Dermis microvascular lymphatic vessel endothelial cell (primary cell): ENCODE results near the gene SOX6. TPM values are rescaled to one million over a fixed set of nuclear protein-coding genes. Genes with fewer than 3 reads are reported as not detected.
"Not testable (repeated sequence)": the region's sequence is repeated elsewhere in the genome, so short reads cannot be mapped to it uniquely, and the experiment has no call there.

ENCODE experiments used
- DNase-seq, 2 donors: peaks; one replicate each; pipeline versions ENCODE4 v3.0.0 to v3.0.0-alpha.2; 2010; ENCODE audit warnings: low read depth in 2 of 2
- total RNA-seq: library from RNA; depleted of rRNA; stranded (reverse); fragments of >200 nt; gene quantifications from 2 replicates; pipeline ENCODE4 v1.2.1, GENCODE V29; 2014

The SOX6 gene
- total RNA-seq, result under 0.01 TPM in 2 replicates

- DNase-seq, result no peak
Observed at GRCh38 chr11:16356057-16356760, at the start of gene SOX6. Gene SOX6, minus strand, starts transcription at chr11:16356546. Its CDS starts 15,298 bp downstream, at chr11:16341248.

- DNase-seq, result no peak
Observed at GRCh38 chr11:16404781-16405285, 48.5 kb upstream of the SOX6 start.

GRCh38 chr11:16403851-16404250 is 47.5 kb upstream of the SOX6 start:
- no peak for DNase-seq

GRCh38 chr11:16403448-16403803 is 47.1 kb upstream of the SOX6 start:
- no peak for DNase-seq

GRCh38 chr11:16402654-16403447 is 46.5 kb upstream of the SOX6 start:
- DNase-seq, result no peak

GRCh38 chr11:16397390-16397789 is 41.0 kb upstream of the SOX6 start:
- no peak for DNase-seq

GRCh38 chr11:16395601-16396000 is 39.3 kb upstream of the SOX6 start:
- DNase-seq, result no peak

GRCh38 chr11:16394947-16395346 is 38.6 kb upstream of the SOX6 start:
- no peak for DNase-seq

GRCh38 chr11:16393340-16393739 is 37.0 kb upstream of the SOX6 start:
- no peak for DNase-seq

GRCh38 chr11:16392616-16393015 is 36.3 kb upstream of the SOX6 start:
- no peak for DNase-seq

- DNase-seq, result not testable (repeated sequence)
Observed at GRCh38 chr11:16390826-16391225, 34.5 kb upstream of the SOX6 start.

- DNase-seq, result no peak
Observed at GRCh38 chr11:16385099-16385498, 28.8 kb upstream of the SOX6 start.

GRCh38 chr11:16382638-16383380 is 26.5 kb upstream of the SOX6 start:
- no peak for DNase-seq

GRCh38 chr11:16382186-16382585 is 25.8 kb upstream of the SOX6 start:
- DNase-seq, result no peak

- DNase-seq, result no peak
Observed at GRCh38 chr11:16380941-16381568, 24.7 kb upstream of the SOX6 start.

- no peak for DNase-seq
Observed at GRCh38 chr11:16378906-16379305, 22.6 kb upstream of the SOX6 start.

- DNase-seq, result no peak
Observed at GRCh38 chr11:16377746-16378145, 21.4 kb upstream of the SOX6 start.

GRCh38 chr11:16375664-16376063 is 19.3 kb upstream of the SOX6 start:
- DNase-seq, result not testable (repeated sequence)

- no peak for DNase-seq
Observed at GRCh38 chr11:16373768-16374167, 17.4 kb upstream of the SOX6 start.

- no peak for DNase-seq
Observed at GRCh38 chr11:16372355-16372754, 16.0 kb upstream of the SOX6 start.

- DNase-seq, result no peak
Observed at GRCh38 chr11:16367252-16367651, 10.9 kb upstream of the SOX6 start.
